Measurements from ENCODE around the gene ADORA1.
A peak's percentile ranks its signal among the peaks of the same experiment; 100 is the strongest.

Gene ADORA1

DNA sequence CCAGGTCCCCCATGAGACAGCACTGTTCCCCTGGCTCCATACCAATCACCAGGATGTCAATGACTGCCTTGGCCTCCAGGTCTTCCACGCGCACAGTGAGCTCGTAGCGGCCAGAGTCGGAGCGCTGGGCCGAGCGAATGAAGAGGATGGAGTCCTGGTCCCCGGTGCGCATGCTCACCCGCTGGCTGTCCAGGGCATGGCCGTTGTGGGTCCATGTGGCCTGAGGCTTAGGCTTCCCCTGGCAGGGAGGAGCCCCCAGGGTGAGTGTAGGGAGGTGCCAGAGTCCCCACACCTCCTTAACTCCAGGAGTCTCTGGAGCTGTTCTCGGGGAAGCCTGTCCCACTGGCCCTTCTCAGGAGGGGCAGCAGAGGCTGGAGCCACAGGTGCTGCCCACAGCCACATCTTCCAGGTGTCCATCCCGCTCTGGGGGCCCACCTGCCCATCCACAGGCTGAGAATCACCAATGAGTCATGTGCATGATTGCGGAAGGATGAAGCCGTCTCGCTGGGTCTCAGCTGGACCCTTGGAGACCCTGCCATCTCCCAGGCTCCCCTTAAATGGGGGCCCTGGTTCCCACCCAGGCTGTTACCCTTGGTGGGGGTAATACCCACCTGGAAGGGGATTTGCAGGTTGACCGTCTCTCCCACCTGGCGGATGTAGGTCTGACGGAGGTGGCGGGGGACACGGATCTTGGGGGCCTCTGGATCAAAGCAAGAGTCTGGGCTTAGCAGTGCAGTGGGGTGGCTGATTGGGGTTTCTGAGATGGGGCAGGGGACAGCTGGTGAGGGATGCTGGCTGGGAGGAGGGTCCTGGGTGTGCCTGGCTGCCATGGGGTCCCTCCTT is 44.0 kb downstream of the ADORA1 start:
- Histone ChIP-seq H3K36me3 (ENCODE audit: insufficient read depth, low read length) (no peaks in the 10 kb centered on the region), H3K79me2 (ENCODE audit: insufficient read depth, low read length) (no peaks in the 10 kb centered on the region), H3K9ac (ENCODE audit: low read depth, low read length) (no peak overlapping the region), H3K4me3 (ENCODE audit: low read depth in 1 of 2, low read length in 2 of 2) (no peak overlapping the region), H3K4me1 (ENCODE audit: insufficient read depth, low read length) (no peaks in the 10 kb centered on the region), H3K4me2 (ENCODE audit: insufficient read depth, low read length) (no peak overlapping the region), H4K20me1 (ENCODE audit: insufficient read depth, low read length) (peaks cover 6% of the 10 kb centered on the region), H3K27me3 (ENCODE audit: insufficient read depth, low read length, poor library complexity) (peaks cover 9% of the 10 kb centered on the region), H2AFZ (ENCODE audit: low read depth, low read length) (no peak overlapping the region), H3K27ac (ENCODE audit: low read length) (no peak overlapping the region), H3K9me3 (ENCODE audit: insufficient read depth, low read length, severe bottlenecking) (no peaks in the 10 kb centered on the region)
- TF ChIP-seq, protein P1, sequence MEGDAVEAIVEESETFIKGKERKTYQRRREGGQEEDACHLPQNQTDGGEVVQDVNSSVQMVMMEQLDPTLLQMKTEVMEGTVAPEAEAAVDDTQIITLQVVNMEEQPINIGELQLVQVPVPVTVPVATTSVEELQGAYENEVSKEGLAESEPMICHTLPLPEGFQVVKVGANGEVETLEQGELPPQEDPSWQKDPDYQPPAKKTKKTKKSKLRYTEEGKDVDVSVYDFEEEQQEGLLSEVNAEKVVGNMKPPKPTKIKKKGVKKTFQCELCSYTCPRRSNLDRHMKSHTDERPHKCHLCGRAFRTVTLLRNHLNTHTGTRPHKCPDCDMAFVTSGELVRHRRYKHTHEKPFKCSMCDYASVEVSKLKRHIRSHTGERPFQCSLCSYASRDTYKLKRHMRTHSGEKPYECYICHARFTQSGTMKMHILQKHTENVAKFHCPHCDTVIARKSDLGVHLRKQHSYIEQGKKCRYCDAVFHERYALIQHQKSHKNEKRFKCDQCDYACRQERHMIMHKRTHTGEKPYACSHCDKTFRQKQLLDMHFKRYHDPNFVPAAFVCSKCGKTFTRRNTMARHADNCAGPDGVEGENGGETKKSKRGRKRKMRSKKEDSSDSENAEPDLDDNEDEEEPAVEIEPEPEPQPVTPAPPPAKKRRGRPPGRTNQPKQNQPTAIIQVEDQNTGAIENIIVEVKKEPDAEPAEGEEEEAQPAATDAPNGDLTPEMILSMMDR (IDR thresholded peaks at IDR 0.05; ENCODE audit: borderline replicate concordance, extremely low read depth, low read length, poor library complexity, severe bottlenecking): no peak
- no peak for TF ChIP-seq EZH2 (IDR thresholded peaks at IDR 0.05; ENCODE audit: borderline replicate concordance, low read depth, low read length, severe bottlenecking)
- ATAC-seq (ENCODE audit: insufficient read depth, low read depth): no peak
- DNase-seq: no peak

DNA sequence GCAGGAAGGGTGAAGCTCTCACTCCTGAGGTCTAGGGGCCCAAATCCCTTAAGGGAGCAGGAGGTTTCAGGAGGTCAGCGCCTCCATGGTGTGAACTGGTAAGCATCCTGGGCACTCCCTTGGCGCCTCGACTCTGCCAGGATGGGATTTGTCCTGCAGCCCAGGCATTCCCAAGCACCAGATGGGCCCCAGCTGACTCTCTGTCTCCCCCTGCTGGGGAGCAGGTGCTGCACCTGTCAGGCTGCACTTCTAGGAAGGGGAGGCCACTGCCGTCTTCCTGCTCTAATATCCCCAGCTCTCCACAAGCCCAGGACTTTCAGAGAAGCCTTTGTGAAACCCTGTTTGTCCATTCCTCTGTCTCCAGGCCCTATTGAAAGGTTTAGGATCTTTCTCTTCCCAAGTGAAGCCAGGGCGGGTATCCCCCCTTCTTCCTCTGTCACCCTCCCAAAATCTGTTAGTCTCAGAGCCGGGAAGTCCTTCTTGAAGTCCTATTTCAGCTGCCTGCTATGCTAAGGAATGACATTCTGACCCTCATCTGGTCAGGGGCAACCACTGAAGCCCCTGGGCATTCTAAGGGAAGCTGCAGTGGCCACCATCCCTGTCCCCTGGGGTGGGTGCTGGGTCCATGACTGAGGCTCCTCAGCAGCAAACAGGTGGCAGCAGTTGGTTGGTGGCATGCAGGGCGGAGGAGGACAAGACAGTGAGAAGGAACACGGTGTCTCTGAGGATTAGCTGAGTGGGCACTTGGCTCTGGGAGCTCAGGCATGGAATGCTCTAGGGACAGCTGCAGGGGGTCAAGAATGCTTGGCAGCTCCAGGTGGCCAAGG is 44.9 kb downstream of the ADORA1 start:
- Histone ChIP-seq H3K4me1 (ENCODE audit: insufficient read depth, low read length) (no peaks in the 10 kb centered on the region), H3K4me2 (ENCODE audit: insufficient read depth, low read length) (no peak overlapping the region), H3K9ac (ENCODE audit: low read depth, low read length) (no peak overlapping the region), H3K36me3 (ENCODE audit: insufficient read depth, low read length) (no peaks in the 10 kb centered on the region), H2AFZ (ENCODE audit: low read depth, low read length) (no peak overlapping the region), H3K9me3 (ENCODE audit: insufficient read depth, low read length, severe bottlenecking) (no peaks in the 10 kb centered on the region), H3K79me2 (ENCODE audit: insufficient read depth, low read length) (no peaks in the 10 kb centered on the region), H4K20me1 (ENCODE audit: insufficient read depth, low read length) (peaks cover 6% of the 10 kb centered on the region), H3K4me3 (ENCODE audit: low read depth in 1 of 2, low read length in 2 of 2) (no peak overlapping the region), H3K27me3 (ENCODE audit: insufficient read depth, low read length, poor library complexity) (peaks cover 10% of the 10 kb centered on the region), H3K27ac (ENCODE audit: low read length) (no peak overlapping the region)
- DNase-seq (peak; percentile 53), ATAC-seq (ENCODE audit: insufficient read depth, low read depth) (peak; percentile 82)
- no peak for TF ChIP-seq EZH2 (IDR thresholded peaks at IDR 0.05; ENCODE audit: borderline replicate concordance, low read depth, low read length, severe bottlenecking)
- TF ChIP-seq, protein P1 (IDR thresholded peaks at IDR 0.05; ENCODE audit: borderline replicate concordance, extremely low read depth, low read length, poor library complexity, severe bottlenecking): peak; percentile 88

DNA sequence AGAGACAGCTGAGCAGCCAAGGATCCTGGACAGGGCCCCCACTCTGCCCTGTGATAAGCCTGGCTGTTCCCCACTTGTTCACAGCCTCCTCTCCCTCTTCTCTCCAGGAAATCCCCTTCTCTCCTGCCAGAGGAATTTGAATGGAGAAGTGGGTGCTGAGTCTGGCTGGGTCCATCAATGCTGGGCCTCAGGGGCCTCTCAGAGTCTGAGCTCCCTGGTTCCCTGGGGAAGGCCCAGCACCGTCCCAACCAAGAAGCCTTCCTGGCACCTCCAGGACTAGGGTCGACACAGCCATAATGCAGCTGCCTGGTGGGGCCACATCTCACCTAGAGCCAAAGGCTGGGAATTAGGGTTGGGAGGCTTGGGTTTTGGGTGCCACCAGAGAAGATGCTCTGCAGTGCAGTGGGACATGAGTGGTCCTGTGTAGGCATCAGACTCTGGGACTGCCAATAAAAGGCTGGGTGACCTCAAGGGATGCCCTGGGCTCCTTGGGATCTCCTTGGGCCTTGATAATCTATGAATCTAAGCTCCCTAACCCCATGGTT is 45.6 kb downstream of the ADORA1 start:
- Histone ChIP-seq H3K4me1 (ENCODE audit: insufficient read depth, low read length) (no peaks in the 10 kb centered on the region), H3K79me2 (ENCODE audit: insufficient read depth, low read length) (no peaks in the 10 kb centered on the region), H3K4me3 (ENCODE audit: low read depth in 1 of 2, low read length in 2 of 2) (no peak overlapping the region), H3K9ac (ENCODE audit: low read depth, low read length) (no peak overlapping the region), H3K36me3 (ENCODE audit: insufficient read depth, low read length) (no peaks in the 10 kb centered on the region), H2AFZ (ENCODE audit: low read depth, low read length) (no peak overlapping the region), H3K9me3 (ENCODE audit: insufficient read depth, low read length, severe bottlenecking) (no peaks in the 10 kb centered on the region), H4K20me1 (ENCODE audit: insufficient read depth, low read length) (peaks cover 6% of the 10 kb centered on the region), H3K4me2 (ENCODE audit: insufficient read depth, low read length) (no peak overlapping the region), H3K27me3 (ENCODE audit: insufficient read depth, low read length, poor library complexity) (peaks cover 13% of the 10 kb centered on the region), H3K27ac (ENCODE audit: low read length) (no peak overlapping the region)
- no peak for ATAC-seq (ENCODE audit: insufficient read depth, low read depth)
- TF ChIP-seq, protein P1 (IDR thresholded peaks at IDR 0.05; ENCODE audit: borderline replicate concordance, extremely low read depth, low read length, poor library complexity, severe bottlenecking): no peak
- DNase-seq: no peak
